Left lung (tissue), 10 donors: ENCODE measurements around the gene SDHAF1. TPM values are rescaled to one million over a fixed set of nuclear protein-coding genes. Genes with fewer than 3 reads are reported as not detected.
A peak's percentile ranks its signal among the peaks of the same experiment; 100 is the strongest.

Experiments
- ATAC-seq: fragments of 200-7000 bp; cut with Tn5 transposase; one replicate; pipeline ENCODE4 v1.9.1; 2020; ENCODE audit warnings: moderate library complexity
- DNase-seq, 4 donors: peaks; one replicate each; pipeline ENCODE4 v3.0.0-alpha.2; 2013 to 2020
- H3K27ac ChIP-seq, 2 donors: fragments of 200-600 bp; sonication (generic) in 1 of 2; one replicate each; pipeline versions ENCODE4 v1.5.0 to v1.8.0; 2020 to 2021
- H3K27me3 ChIP-seq, 2 donors: fragments of 200-600 bp; sonication (generic) in 1 of 2; one replicate each; pipeline versions ENCODE4 v1.5.0 to v1.8.0; 2020 to 2021
- H3K36me3 ChIP-seq, 2 donors: fragments of 200-600 bp; sonication (generic) in 1 of 2; one replicate each; pipeline versions ENCODE4 v1.5.0 to v1.8.0; 2020 to 2021
- H3K4me1 ChIP-seq, 2 donors: fragments of 200-600 bp; one replicate each; pipeline ENCODE4 v1.8.0; 2021
- H3K4me3 ChIP-seq, 2 donors: fragments of 200-600 bp; sonication (generic) in 1 of 2; one replicate each; pipeline versions ENCODE4 v1.5.0 to v1.8.0; 2020 to 2021; ENCODE audit warnings: mild to moderate bottlenecking in 1 of 2
- H3K9me3 ChIP-seq, 2 donors: fragments of 200-600 bp; sonication (generic) in 1 of 2; one replicate each; pipeline versions ENCODE4 v1.5.0 to v1.8.0; 2020 to 2021
- intact Hi-C, 2 donors: fragments of 100-400 bp; cut with DNase I; formaldehyde crosslinking; loops; one replicate each; pipeline versions ENCODE4 v1.11.2 to v1.14.2; 2022
- polyA plus RNA-seq, 6 donors: library from polyadenylated mRNA; unstranded; fragments of 120-200 nt; gene quantifications; one replicate each; pipeline ENCODE4 v1.2.1, GENCODE V29; 2013; ENCODE audit not compliant: insufficient read length in 6 of 6
- total RNA-seq, 2 donors: library from RNA; stranded (reverse); fragmentation: NEBNext Ultra II Directional; extraction: Animal tissue kit (Norgen Biotek cat#: 25700); gene quantifications; one replicate each; pipeline ENCODE4 v1.2.1, GENCODE V29; 2021
- TF ChIP-seq, protein P1 (sequence below), 2 donors: fragments of 200-600 bp; sonication (generic) in 1 of 2; IDR thresholded peaks; one replicate each; pipeline versions ENCODE4 v1.5.0 to v1.8.0; 2021; ENCODE audit warnings: antibody characterized with exemption in 2 of 2
- donor health status: DM: no; HTN: yes; CAD: no.
- donor health status: DM: no; HTN: no; CAD: no.

The SDHAF1 gene
- total and polyA plus RNA-seq, 8 donors: 9.4 to 16.5 (median 11.7) TPM

DNA sequence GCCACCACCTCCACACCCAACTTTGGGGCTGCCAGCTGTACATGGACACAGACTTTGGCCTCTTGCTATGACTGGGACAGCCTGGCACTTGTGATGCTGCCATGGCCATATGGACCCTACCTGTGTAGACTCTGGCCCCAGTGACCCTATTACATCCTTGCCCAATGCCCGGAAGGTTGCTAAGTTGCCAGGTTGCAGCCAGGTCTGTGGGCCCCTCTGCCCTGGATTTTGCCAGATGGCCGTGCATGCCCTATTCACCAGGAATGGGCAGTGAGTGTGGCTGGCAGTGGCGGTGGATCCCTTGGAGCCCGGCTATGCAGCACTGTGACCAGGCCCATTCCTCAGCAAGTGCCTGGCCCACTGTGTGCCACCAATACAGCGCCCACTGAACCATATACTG lies 8.9 kb upstream of the SDHAF1 start:
- Histone ChIP-seq H3K4me1 (peaks cover 4 to 10% of the 10 kb centered on the region in 2 donors), H3K36me3 (no peaks in the 10 kb centered on the region), H3K27ac (no peak overlapping the region), H3K27me3 (peaks cover 15 to 75% of the 10 kb centered on the region in 2 donors), H3K9me3 (peaks cover 0 to 4% of the 10 kb centered on the region in 2 donors), H3K4me3 (no peak overlapping the region)
- no peak for ATAC-seq
- intact Hi-C loops: no loop called here
- DNase-seq: no peak
- TF ChIP-seq, protein P1, sequence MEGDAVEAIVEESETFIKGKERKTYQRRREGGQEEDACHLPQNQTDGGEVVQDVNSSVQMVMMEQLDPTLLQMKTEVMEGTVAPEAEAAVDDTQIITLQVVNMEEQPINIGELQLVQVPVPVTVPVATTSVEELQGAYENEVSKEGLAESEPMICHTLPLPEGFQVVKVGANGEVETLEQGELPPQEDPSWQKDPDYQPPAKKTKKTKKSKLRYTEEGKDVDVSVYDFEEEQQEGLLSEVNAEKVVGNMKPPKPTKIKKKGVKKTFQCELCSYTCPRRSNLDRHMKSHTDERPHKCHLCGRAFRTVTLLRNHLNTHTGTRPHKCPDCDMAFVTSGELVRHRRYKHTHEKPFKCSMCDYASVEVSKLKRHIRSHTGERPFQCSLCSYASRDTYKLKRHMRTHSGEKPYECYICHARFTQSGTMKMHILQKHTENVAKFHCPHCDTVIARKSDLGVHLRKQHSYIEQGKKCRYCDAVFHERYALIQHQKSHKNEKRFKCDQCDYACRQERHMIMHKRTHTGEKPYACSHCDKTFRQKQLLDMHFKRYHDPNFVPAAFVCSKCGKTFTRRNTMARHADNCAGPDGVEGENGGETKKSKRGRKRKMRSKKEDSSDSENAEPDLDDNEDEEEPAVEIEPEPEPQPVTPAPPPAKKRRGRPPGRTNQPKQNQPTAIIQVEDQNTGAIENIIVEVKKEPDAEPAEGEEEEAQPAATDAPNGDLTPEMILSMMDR (IDR thresholded peaks at IDR 0.05): no peak

DNA sequence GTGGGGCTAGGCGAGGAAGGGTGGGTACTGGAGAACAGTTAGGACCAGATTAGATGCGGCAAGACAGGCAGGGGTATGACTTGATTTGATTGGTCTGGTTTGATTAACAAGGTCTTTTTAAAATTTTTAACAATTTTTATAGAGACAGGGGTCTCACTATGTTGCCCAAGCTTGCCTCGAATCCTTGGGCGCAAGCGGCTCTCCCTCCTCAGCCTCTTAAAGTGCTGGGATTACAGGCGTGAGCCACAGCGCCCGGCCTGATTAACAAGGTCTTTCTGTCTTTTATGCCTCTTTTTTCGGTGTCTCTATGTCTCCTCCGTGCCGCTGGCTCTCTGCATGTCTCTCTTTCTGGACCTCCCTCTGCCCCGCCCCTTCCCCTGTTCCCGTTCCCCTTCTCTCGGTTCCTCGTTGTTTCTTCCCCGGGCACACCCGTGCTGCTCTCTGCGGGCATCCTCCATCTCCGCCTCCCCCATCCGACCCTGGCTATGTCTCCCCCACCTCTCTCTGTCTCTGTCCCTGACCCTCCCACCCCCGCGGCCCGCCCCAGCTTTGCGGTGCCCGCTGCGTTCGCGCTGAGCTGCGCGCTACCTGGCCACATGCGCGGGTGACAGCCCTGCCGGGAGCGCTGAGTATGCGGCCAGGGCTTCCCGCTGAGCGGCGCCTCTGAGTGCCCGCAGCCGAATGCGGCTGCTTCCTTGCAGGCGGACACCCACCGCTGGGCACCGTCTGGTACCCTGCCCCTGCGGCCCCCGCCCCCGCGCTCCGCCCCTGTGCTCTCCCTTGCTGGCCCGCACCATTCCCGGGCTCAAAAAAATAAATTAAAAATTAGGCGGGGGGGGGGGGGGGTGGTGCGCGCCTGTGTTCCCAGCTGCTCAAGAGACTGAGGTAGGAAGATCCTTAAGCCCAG lies 8.1 kb upstream of the SDHAF1 start:
- Histone ChIP-seq H3K9me3 (peaks cover 0 to 4% of the 10 kb centered on the region in 2 donors), H3K27me3 (peaks cover 15 to 70% of the 10 kb centered on the region in 2 donors), H3K4me3 (peak overlapping the region in 1 of 2 donors; percentile 35), H3K27ac (no peak overlapping the region), H3K36me3 (no peaks in the 10 kb centered on the region), H3K4me1 (peaks cover 4 to 10% of the 10 kb centered on the region in 2 donors)
- intact Hi-C loops: no loop called here
- TF ChIP-seq, protein P1 (IDR thresholded peaks at IDR 0.05): no peak
- peak in 1 of 4 donors; percentile 48 for DNase-seq
- peak; percentile 68 for ATAC-seq

DNA sequence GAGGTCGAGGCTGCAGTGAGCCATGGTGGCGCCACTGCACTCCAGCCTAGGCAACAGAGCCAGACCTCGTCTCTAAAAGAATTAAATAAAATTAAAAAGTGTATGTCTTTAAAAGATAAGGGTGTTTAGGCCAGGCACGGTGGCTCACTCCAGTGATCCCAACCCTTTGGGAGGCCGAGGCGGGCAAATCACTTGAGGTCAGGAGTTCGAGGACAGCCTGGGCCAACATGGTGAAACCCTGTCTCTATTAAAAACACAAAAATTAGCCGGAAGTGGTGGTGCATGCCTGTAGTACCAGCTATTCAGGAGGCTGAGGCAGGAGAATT lies 7.5 kb upstream of the SDHAF1 start:
- H3K27ac ChIP-seq: no peak overlapping the region
- peak overlapping the region in 1 of 2 donors; percentile 35 for H3K4me3 ChIP-seq
- H3K36me3 ChIP-seq: no peaks in the 10 kb centered on the region
- H3K4me1 ChIP-seq: peaks cover 4 to 10% of the 10 kb centered on the region in 2 donors
- peaks cover 0 to 4% of the 10 kb centered on the region in 2 donors for H3K9me3 ChIP-seq
- H3K27me3 ChIP-seq: peaks cover 15 to 64% of the 10 kb centered on the region in 2 donors
- TF ChIP-seq, protein P1 (IDR thresholded peaks at IDR 0.05): no peak
- no peak for DNase-seq
- no peak for ATAC-seq
- intact Hi-C loops: no loop called here

DNA sequence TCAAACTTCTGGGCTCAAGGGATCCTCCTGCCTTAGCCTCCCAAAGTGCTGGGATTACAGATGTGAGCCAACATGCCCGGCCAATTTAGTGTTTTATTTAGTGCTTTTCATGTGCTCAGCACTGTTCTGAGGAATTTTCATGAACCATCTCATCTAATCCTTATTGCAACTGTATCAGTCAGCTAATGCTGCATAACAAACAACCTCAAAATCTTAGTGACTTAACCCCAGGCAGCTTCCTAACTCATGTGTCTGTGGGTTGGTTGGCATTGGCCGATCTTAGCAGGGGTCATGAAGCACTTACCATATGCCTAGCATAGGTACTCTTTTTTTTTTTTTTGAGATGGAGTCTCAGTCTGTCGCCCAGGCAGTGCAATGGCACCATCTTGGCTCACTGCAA lies 6.2 kb upstream of the SDHAF1 start:
- H3K9me3 ChIP-seq: peaks cover 0 to 4% of the 10 kb centered on the region in 2 donors
- peaks cover 15 to 55% of the 10 kb centered on the region in 2 donors for H3K27me3 ChIP-seq
- peaks cover 4 to 10% of the 10 kb centered on the region in 2 donors for H3K4me1 ChIP-seq
- TF ChIP-seq, protein P1 (IDR thresholded peaks at IDR 0.05): no peak
- no peak overlapping the region for H3K4me3 ChIP-seq
- no peak overlapping the region for H3K27ac ChIP-seq
- DNase-seq: no peak
- intact Hi-C loops: no loop called here
- ATAC-seq: no peak
- H3K36me3 ChIP-seq: no peaks in the 10 kb centered on the region

DNA sequence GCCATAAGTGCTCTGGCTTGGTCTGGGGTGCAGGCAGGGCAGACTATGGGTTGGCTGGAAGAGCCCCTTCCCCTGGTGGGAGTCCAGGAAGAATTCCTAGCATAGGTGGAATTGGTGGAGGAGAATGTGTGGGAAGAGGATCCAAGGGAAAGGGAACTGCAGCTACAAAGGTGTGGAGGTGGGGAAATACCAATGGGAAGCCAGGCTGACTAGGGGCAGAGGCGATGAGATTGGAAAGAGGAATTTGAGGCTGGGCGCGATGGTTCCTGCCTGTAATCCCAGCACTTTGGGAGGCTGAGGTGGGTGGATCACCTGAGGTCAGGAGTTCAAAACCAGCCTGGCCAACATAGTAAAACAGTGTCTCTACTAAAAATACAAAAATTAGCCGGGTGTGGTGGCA lies 4.8 kb upstream of the SDHAF1 start:
- Histone ChIP-seq H3K27me3 (peaks cover 15 to 43% of the 10 kb centered on the region in 2 donors), H3K36me3 (no peaks in the 10 kb centered on the region), H3K9me3 (peaks cover 0 to 4% of the 10 kb centered on the region in 2 donors), H3K4me1 (peaks cover 8 to 19% of the 10 kb centered on the region in 2 donors), H3K4me3 (no peak overlapping the region), H3K27ac (no peak overlapping the region)
- TF ChIP-seq, protein P1 (IDR thresholded peaks at IDR 0.05): no peak
- DNase-seq (no peak), ATAC-seq (no peak)
- intact Hi-C loops: no loop called here
